Measurements from ENCODE around the gene DDX28. TPM values are rescaled to one million over a fixed set of nuclear protein-coding genes. Genes with fewer than 3 reads are reported as not detected.

The DDX28 gene
- total and polyA plus RNA-seq, 2 donors (not counting 3 experiments of a cell fraction or from before 2014, with no cell fraction given) = 8.4 to 12.5 TPM

- no peak overlapping the region for H3K4me3 ChIP-seq (replicated peaks in 1 of 3; ENCODE audit: insufficient read depth in 1 of 3, low read depth in 1 of 3, low read length in 3 of 3)
- DNase-seq (ENCODE audit: low read depth, low spot score) = no peak
- H3K27me3 ChIP-seq (ENCODE audit: control insufficient read depth in 2 of 2, insufficient read depth in 2 of 2, low read length in 2 of 2) = no peaks in the 10 kb centered on the region
- intact Hi-C loops (cut with micrococcal nuclease) = no loop called here
- POLR2A ChIA-PET = interaction anchor here (1.9 kb wide), 1 partner anchor 16 kb away, joined by 4 read pairs; no protein-coding TSS in a partner anchor
- H3K36me3 ChIP-seq (ENCODE audit: control insufficient read depth in 2 of 2, extremely low read depth in 1 of 2, insufficient read depth in 2 of 2, low read length in 2 of 2) = peaks cover 0 to 16% of the 10 kb centered on the region in 2 experiments
- dilution Hi-C loops (cut with MboI; ENCODE audit: extremely low pct_ligation_motif_present, low sequenced_read_pairs) = no loop called here
- no peak for FAIRE-seq
- no peaks in the 10 kb centered on the region for H3K79me2 ChIP-seq (ENCODE audit: control insufficient read depth, insufficient read depth, low read length)
- H3K27ac ChIP-seq (ENCODE audit: insufficient read depth, low read depth, low read length) = no peak overlapping the region
- no peaks in the 10 kb centered on the region for H4K20me1 ChIP-seq (replicated peaks; ENCODE audit: control insufficient read depth, extremely low read depth, insufficient read depth, low read length)
- no peaks in the 10 kb centered on the region for H3K9me1 ChIP-seq (replicated peaks; ENCODE audit: control insufficient read depth, extremely low read depth, insufficient read depth, low read length)
- no peak overlapping the region for H3K9ac ChIP-seq (replicated peaks; ENCODE audit: extremely low read depth, insufficient read depth, low read length)
- CTCF ChIA-PET = interaction anchor here (0.8 to 2.7 kb wide), 3 partner anchors 15 to 104 kb away, joined by 5 to 6 read pairs (median 6); no protein-coding TSS in a partner anchor
- no peaks in the 10 kb centered on the region for H3K9me3 ChIP-seq (replicated peaks; ENCODE audit: control insufficient read depth, insufficient read depth, low read length)
- peaks cover 17% of the 10 kb centered on the region for H3K4me1 ChIP-seq (ENCODE audit: control insufficient read depth, extremely low read depth, insufficient read depth, low read length)
- no peak overlapping the region for H2AFZ ChIP-seq (ENCODE audit: low read depth, low read length)
- no TSS peak for BruUV-seq (replicated peaks)
- no peak overlapping the region for H3K4me2 ChIP-seq (ENCODE audit: insufficient read depth, low read length)
- no peak for TF ChIP-seq POLR2A (IDR thresholded peaks at IDR 0.05; ENCODE audit: low read depth, low read length)
- TF ChIP-seq MAX (IDR thresholded peaks at IDR 0.05; ENCODE audit: insufficient read depth, insufficient read length) = no peak
- TF ChIP-seq POLR2AphosphoS5 (IDR thresholded peaks at IDR 0.05; ENCODE audit: insufficient read depth, low read depth, low read length) = no peak
- no peak for TF ChIP-seq EZH2 (IDR thresholded peaks at IDR 0.05; ENCODE audit: borderline replicate concordance, low read depth, low read length, severe bottlenecking)
- no peak for TF ChIP-seq CTCF (IDR thresholded peaks at IDR 0.05; ENCODE audit: extremely low read depth in 1 of 2, insufficient read depth in 1 of 2, low read depth in 1 of 2, low read length in 2 of 2)
- TF ChIP-seq JUN (IDR thresholded peaks at IDR 0.05; ENCODE audit: borderline replicate concordance, insufficient read depth, insufficient read length, low read depth) = no peak
- no peak for TF ChIP-seq FOS (IDR thresholded peaks at IDR 0.05; ENCODE audit: borderline replicate concordance, insufficient read depth, low read length)
- TF ChIP-seq GATA2 (IDR thresholded peaks at IDR 0.05; ENCODE audit: insufficient read depth, insufficient read length, low read depth, low read length) = no peak
- TF ChIP-seq MYC (IDR thresholded peaks at IDR 0.05; ENCODE audit: low read depth, low read length) = no peak
These were observed 45.9 kb upstream of the DDX28 start for GRCh38 chr16:68068926-68069325.
